HepG2 (cell line): ENCODE measurements around the gene TSN. TPM values are rescaled to one million over a fixed set of nuclear protein-coding genes. Genes with fewer than 3 reads are reported as not detected.
A peak's percentile ranks its signal among the peaks of the same experiment; 100 is the strongest.

ENCODE experiments used
- CCAR2 ChIP-seq: fragments of 200-400 bp; formaldehyde crosslinking; optimal IDR thresholded peaks from 2 replicates; pipeline ENCODE3; 2018; ENCODE audit warnings: low read depth, mild to moderate bottlenecking, low read length, moderate library complexity
- FOXA3 ChIP-seq: IDR thresholded peaks from 2 replicates; pipeline ENCODE4 v1.6.1; 2016; ENCODE audit warnings: missing genetic modification reagents, missing compliant biosample characterization
- KLF15 ChIP-seq: sonication (generic); formaldehyde crosslinking; IDR thresholded peaks from 2 replicates; pipeline ENCODE4 v1.8.1; 2023; ENCODE audit warnings: borderline replicate concordance, mild to moderate bottlenecking, inconsistent platforms, missing genetic modification reagents, mixed read lengths
- MED1 ChIP-seq: sonication (generic); formaldehyde crosslinking; IDR thresholded peaks from 2 replicates; pipeline ENCODE4 v1.4.0; 2020; ENCODE audit warnings: missing genetic modification reagents
- MED13 ChIP-seq: sonication (generic); formaldehyde crosslinking; IDR thresholded peaks from 2 replicates; pipeline ENCODE4 v1.5.0; 2020; ENCODE audit warnings: missing genetic modification reagents
- MEF2D ChIP-seq: sonication (generic); formaldehyde crosslinking; IDR thresholded peaks from 2 replicates; pipeline ENCODE4 v1.5.1; 2020; ENCODE audit warnings: mild to moderate bottlenecking, missing genetic modification reagents
- MTF2 ChIP-seq: sonication (generic); formaldehyde crosslinking; IDR thresholded peaks from 2 replicates; pipeline ENCODE4 v1.5.0; 2020; ENCODE audit warnings: missing genetic modification reagents, borderline replicate concordance
- PHF5A ChIP-seq: IDR thresholded peaks from one replicate; pipeline ENCODE4 v1.6.1; 2018; ENCODE audit warnings: low read depth, missing genetic modification reagents; ENCODE audit not compliant: unreplicated experiment
- SMAD3 ChIP-seq: sonication (generic); formaldehyde crosslinking; IDR thresholded peaks from 2 replicates; pipeline ENCODE4 v1.4.0; 2020; ENCODE audit warnings: missing genetic modification reagents
- SMARCE1 ChIP-seq: fragments of 450-650 bp; IDR thresholded peaks from 2 replicates; pipeline ENCODE4 v1.6.1; 2017; ENCODE audit warnings: borderline replicate concordance
- SPEN ChIP-seq: sonication (generic); formaldehyde crosslinking; IDR thresholded peaks from 2 replicates; pipeline ENCODE4 v1.5.1; 2020; ENCODE audit warnings: low read depth, mild to moderate bottlenecking, missing genetic modification reagents
- SRSF1 ChIP-seq: fragments of 200-400 bp; formaldehyde crosslinking; optimal IDR thresholded peaks from 2 replicates; pipeline ENCODE3; 2017; ENCODE audit warnings: mild to moderate bottlenecking, low read depth, low read length, moderate library complexity
- ZFAT ChIP-seq: sonication (generic); formaldehyde crosslinking; conservative IDR thresholded peaks from 2 replicates; pipeline ENCODE4 v1.8.1; 2023; ENCODE audit warnings: missing genetic modification reagents, inconsistent platforms
- ZNF207 ChIP-seq: fragments of 450-650 bp; IDR thresholded peaks from 2 replicates; pipeline ENCODE4 v1.6.1; 2016; ENCODE audit warnings: antibody characterized with exemption, borderline replicate concordance
- ZNF232 ChIP-seq: sonication (generic); formaldehyde crosslinking; IDR thresholded peaks from 2 replicates; pipeline ENCODE4 v1.4.0; 2020; ENCODE audit warnings: missing genetic modification reagents, borderline replicate concordance
- ZNF253 ChIP-seq: sonication (generic); formaldehyde crosslinking; IDR thresholded peaks from 2 replicates; pipeline ENCODE4 v1.8.0; 2022; ENCODE audit warnings: mild to moderate bottlenecking, missing genetic modification reagents, borderline replicate concordance
- ZNF282 ChIP-seq: fragments of 450-650 bp; IDR thresholded peaks from 2 replicates; pipeline ENCODE4 v1.6.1; 2018; ENCODE audit not compliant: partially characterized antibody
- ZNF331 ChIP-seq: sonication (generic); formaldehyde crosslinking; IDR thresholded peaks from 2 replicates; pipeline ENCODE4 v1.4.0; 2020; ENCODE audit warnings: missing genetic modification reagents
- ZNF33A ChIP-seq: sonication (generic); formaldehyde crosslinking; IDR thresholded peaks from 2 replicates; pipeline ENCODE4 v1.5.1; 2020; ENCODE audit warnings: missing genetic modification reagents, mild to moderate bottlenecking, moderate library complexity, borderline replicate concordance
- ZNF570 ChIP-seq: sonication (generic); formaldehyde crosslinking; IDR thresholded peaks from 2 replicates; pipeline ENCODE4 v1.4.0; 2020; ENCODE audit warnings: mild to moderate bottlenecking, missing genetic modification reagents, borderline replicate concordance
- ZNF678 ChIP-seq: sonication (generic); formaldehyde crosslinking; IDR thresholded peaks from 2 replicates; pipeline ENCODE4 v1.4.0; 2020; ENCODE audit warnings: mild to moderate bottlenecking, missing genetic modification reagents
- ZSCAN21 ChIP-seq: sonication (generic); formaldehyde crosslinking; IDR thresholded peaks from 2 replicates; pipeline ENCODE4 v1.8.0; 2022; ENCODE audit warnings: mild to moderate bottlenecking, missing genetic modification reagents, moderate library complexity, borderline replicate concordance
- polyA plus RNA-seq, 8 experiments: library from polyadenylated mRNA; depleted of rRNA in 3 of 8; stranded (reverse) in 7 of 8; unstranded in 1 of 8; fragments of >200 nt; fragmentation: Illumina TruSeq in 4 of 8; extraction: Trizol in 4 of 8; gene quantifications; 2 replicates each; pipeline versions ENCODE4 v1.2.1 to v1.2.3, GENCODE V29; 2011 to 2016; ENCODE audit warnings: low read depth in 4 of 8, missing spikeins in 1 of 8, mixed read lengths in 1 of 8; ENCODE audit not compliant: insufficient read depth in 1 of 8
- total RNA-seq, 5 experiments: library from RNA; depleted of rRNA; stranded (reverse); fragments of >200 nt; fragmentation: Illumina TruSeq; extraction: Trizol; gene quantifications; 2 replicates each; pipeline ENCODE4 v1.2.3, GENCODE V29; 2016; ENCODE audit warnings: low read depth in 1 of 5
- TF ChIP-seq, protein P1 (sequence below): sonication (generic); formaldehyde crosslinking; conservative IDR thresholded peaks from 2 replicates; pipeline ENCODE4 v1.5.0; 2020; ENCODE audit warnings: missing genetic modification reagents
- TF ChIP-seq, protein P2 (sequence below): sonication (generic); formaldehyde crosslinking; conservative IDR thresholded peaks from 2 replicates; pipeline ENCODE4 v1.4.0; 2020; ENCODE audit warnings: missing genetic modification reagents
- TF ChIP-seq, protein P3 (sequence below): sonication (generic); IDR thresholded peaks from 2 replicates; pipeline ENCODE4 v1.6.1; 2016; ENCODE audit warnings: low read depth, borderline replicate concordance
- TF ChIP-seq, protein P4 (sequence below): sonication (generic); formaldehyde crosslinking; IDR thresholded peaks from 2 replicates; pipeline ENCODE4 v1.4.0; 2020; ENCODE audit warnings: missing genetic modification reagents; ENCODE audit errors: not compliant biosample characterization

TSN gene
- total and polyA plus RNA-seq, 2 of the 13 experiments (the other 11 are each of a cell fraction or from before 2014, with no cell fraction given): 56.4 to 115 TPM

DNA sequence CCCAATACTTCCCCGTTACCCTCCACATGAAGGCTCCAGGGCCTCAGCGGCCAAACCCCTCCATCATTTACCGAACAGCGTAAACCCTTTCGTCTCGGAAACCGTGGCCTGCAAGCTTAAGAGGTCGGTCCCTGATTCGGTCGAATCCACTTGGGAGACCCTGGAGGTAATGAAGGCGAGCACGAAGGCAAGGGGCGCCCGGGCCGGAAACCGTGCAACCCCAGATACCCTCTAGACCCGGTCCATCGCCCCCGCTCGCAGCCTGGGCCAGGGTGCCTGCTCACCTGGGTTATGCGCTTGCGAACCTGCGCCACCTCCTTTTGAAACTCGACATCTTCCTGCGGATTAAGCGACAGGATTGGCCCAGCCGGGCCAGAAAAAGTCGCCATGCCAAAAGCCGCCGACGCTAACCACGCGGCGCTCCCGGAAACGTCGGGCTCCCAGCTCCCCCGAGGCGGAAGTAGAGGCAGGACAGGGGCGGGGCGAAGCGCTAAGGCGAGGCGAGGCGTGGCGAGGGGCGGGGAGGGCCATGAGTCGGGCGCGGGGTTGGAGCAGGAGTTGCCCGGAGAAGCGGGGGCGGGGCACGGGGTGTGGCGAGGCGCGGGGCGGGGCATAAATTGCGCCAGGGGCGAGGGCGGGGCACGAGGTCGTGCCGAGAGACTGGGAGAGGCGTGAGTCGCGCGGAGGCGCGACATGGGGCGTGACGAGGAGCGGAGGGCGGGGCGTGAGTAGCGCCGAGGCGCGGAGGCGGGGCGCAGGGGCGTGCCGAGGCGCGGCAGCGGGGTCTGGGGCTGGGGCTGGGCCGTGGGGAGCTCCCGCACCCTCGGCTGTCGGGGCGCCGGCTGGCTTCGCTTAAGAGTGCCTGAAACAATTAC is 18.8 kb upstream of the TSN start, which contains the start of gene NIFK (continued):
- TF ChIP-seq, protein P1, sequence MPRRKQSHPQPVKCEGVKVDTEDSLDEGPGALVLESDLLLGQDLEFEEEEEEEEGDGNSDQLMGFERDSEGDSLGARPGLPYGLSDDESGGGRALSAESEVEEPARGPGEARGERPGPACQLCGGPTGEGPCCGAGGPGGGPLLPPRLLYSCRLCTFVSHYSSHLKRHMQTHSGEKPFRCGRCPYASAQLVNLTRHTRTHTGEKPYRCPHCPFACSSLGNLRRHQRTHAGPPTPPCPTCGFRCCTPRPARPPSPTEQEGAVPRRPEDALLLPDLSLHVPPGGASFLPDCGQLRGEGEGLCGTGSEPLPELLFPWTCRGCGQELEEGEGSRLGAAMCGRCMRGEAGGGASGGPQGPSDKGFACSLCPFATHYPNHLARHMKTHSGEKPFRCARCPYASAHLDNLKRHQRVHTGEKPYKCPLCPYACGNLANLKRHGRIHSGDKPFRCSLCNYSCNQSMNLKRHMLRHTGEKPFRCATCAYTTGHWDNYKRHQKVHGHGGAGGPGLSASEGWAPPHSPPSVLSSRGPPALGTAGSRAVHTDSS (CRISPR knock-in tag): peak; percentile 84; the same call in 1 of the 2 replicates
- TF ChIP-seq ZNF570 (CRISPR knock-in tag) (peak; percentile 84; the same call in 1 of the 2 replicates), ZFAT (CRISPR knock-in tag) (peak; percentile 80), SPEN (CRISPR knock-in tag) (peak; percentile 69), MTF2 (peak; percentile 86), ZNF678 (0 out of 2 replicates have a peak, but pooled peaks have one; percentile 56), ZSCAN21 (peak; percentile 58), ZNF207 (no peak), SRSF1 (peak; percentile 77), ZNF33A (CRISPR knock-in tag) (no peak), SMARCE1 (no peak), ZNF282 (no peak), CCAR2 (no peak), ZNF232 (CRISPR knock-in tag) (peak; percentile 94), ZNF331 (CRISPR knock-in tag) (peak; percentile 78), MED13 (CRISPR knock-in tag) (peak; percentile 77; the same call in 1 of the 2 replicates), MEF2D (CRISPR knock-in tag) (peak; percentile 77), ZNF253 (CRISPR knock-in tag) (0 out of 2 replicates have a peak, but pooled peaks have one; percentile 48), PHF5A (CRISPR knock-in tag) (peak; percentile 40), KLF15 (CRISPR knock-in tag) (0 out of 2 replicates have a peak, but pooled peaks have one; percentile 71), MED1 (CRISPR knock-in tag) (peak; percentile 57), FOXA3 (CRISPR knock-in tag) (peak; percentile 43; the same call in 1 of the 2 replicates), SMAD3 (CRISPR knock-in tag) (peak; percentile 77; the same call in 1 of the 2 replicates)
- TF ChIP-seq, protein P2, sequence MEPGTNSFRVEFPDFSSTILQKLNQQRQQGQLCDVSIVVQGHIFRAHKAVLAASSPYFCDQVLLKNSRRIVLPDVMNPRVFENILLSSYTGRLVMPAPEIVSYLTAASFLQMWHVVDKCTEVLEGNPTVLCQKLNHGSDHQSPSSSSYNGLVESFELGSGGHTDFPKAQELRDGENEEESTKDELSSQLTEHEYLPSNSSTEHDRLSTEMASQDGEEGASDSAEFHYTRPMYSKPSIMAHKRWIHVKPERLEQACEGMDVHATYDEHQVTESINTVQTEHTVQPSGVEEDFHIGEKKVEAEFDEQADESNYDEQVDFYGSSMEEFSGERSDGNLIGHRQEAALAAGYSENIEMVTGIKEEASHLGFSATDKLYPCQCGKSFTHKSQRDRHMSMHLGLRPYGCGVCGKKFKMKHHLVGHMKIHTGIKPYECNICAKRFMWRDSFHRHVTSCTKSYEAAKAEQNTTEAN (CRISPR knock-in tag): peak; percentile 76
- TF ChIP-seq, protein P3, sequence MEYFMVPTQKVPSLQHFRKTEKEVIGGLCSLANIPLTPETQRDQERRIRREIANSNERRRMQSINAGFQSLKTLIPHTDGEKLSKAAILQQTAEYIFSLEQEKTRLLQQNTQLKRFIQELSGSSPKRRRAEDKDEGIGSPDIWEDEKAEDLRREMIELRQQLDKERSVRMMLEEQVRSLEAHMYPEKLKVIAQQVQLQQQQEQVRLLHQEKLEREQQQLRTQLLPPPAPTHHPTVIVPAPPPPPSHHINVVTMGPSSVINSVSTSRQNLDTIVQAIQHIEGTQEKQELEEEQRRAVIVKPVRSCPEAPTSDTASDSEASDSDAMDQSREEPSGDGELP: no peak
- TF ChIP-seq, protein P4, sequence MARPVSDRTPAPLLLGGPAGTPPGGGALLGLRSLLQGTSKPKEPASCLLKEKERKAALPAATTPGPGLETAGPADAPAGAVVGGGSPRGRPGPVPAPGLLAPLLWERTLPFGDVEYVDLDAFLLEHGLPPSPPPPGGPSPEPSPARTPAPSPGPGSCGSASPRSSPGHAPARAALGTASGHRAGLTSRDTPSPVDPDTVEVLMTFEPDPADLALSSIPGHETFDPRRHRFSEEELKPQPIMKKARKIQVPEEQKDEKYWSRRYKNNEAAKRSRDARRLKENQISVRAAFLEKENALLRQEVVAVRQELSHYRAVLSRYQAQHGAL (CRISPR knock-in tag): peak; percentile 89
